Trophoblast cell (in vitro differentiated cells and primary cell): ENCODE data around the gene BCL7A.

Experiments used
- DNase-seq, 2 donors: peaks; one replicate each; pipeline ENCODE4 v3.0.0-alpha.2; 2016
- H2AFZ ChIP-seq: 2 replicates; pipeline ENCODE4 v1.6.1; 2013; ENCODE audit warnings: low read length, moderate library complexity, mild to moderate bottlenecking; ENCODE audit not compliant: insufficient read depth, poor library complexity
- H2AK5ac ChIP-seq: 2 replicates; pipeline ENCODE4 v1.6.1; 2013; ENCODE audit warnings: mild to moderate bottlenecking, low read length
- H2BK120ac ChIP-seq: 2 replicates; pipeline ENCODE4 v1.6.1; 2013; ENCODE audit warnings: low read length, mild to moderate bottlenecking, moderate library complexity; ENCODE audit not compliant: insufficient read depth, poor library complexity
- H2BK12ac ChIP-seq: 2 replicates; pipeline ENCODE4 v1.6.1; 2013; ENCODE audit warnings: mild to moderate bottlenecking, low read length, moderate library complexity
- H2BK5ac ChIP-seq: 2 replicates; pipeline ENCODE4 v1.6.1; 2013; ENCODE audit warnings: low read length, low read depth, moderate library complexity, mild to moderate bottlenecking; ENCODE audit not compliant: poor library complexity
- H3K14ac ChIP-seq: 2 replicates; pipeline ENCODE4 v1.6.1; 2013; ENCODE audit warnings: mild to moderate bottlenecking, low read length
- H3K18ac ChIP-seq: 2 replicates; pipeline ENCODE4 v1.6.1; 2013; ENCODE audit warnings: mild to moderate bottlenecking, low read length
- H3K23ac ChIP-seq: 2 replicates; pipeline ENCODE4 v1.6.1; 2013; ENCODE audit warnings: low read length
- H3K27ac ChIP-seq: 2 replicates; pipeline ENCODE4 v1.5.1; 2013; ENCODE audit warnings: low read depth, mild to moderate bottlenecking, inconsistent platforms, low read length, moderate library complexity
- H3K27me3 ChIP-seq: 2 replicates; pipeline ENCODE4 v1.6.1; 2013; ENCODE audit warnings: inconsistent platforms, mild to moderate bottlenecking, low read length, moderate library complexity; ENCODE audit not compliant: insufficient read depth
- H3K36me3 ChIP-seq, 2 experiments: 1 replicate in 1 of 2; 2 replicates in 1 of 2; pipeline ENCODE4 v1.6.1; 2013; ENCODE audit warnings: low read length in 2 of 2, mild to moderate bottlenecking in 2 of 2, moderate library complexity in 1 of 2; ENCODE audit not compliant: insufficient read depth in 2 of 2, control insufficient read depth in 1 of 2
- H3K4ac ChIP-seq: 2 replicates; pipeline ENCODE4 v1.6.1; 2013; ENCODE audit warnings: low read depth, mild to moderate bottlenecking, low read length, moderate library complexity
- H3K4me1 ChIP-seq, 2 experiments: 1 replicate in 1 of 2; 2 replicates in 1 of 2; pipeline ENCODE4 v1.6.1; 2013; ENCODE audit warnings: low read length in 2 of 2, mild to moderate bottlenecking in 2 of 2, moderate library complexity in 1 of 2; ENCODE audit not compliant: insufficient read depth in 2 of 2, control insufficient read depth in 1 of 2
- H3K4me2 ChIP-seq: 2 replicates; pipeline ENCODE4 v1.6.1; 2013; ENCODE audit warnings: inconsistent platforms, mild to moderate bottlenecking, low read length, moderate library complexity
- H3K4me3 ChIP-seq: 2 replicates; pipeline ENCODE4 v1.5.1; 2013; ENCODE audit warnings: mild to moderate bottlenecking, low read depth, low read length, inconsistent platforms
- H3K79me1 ChIP-seq: one replicate; pipeline ENCODE4 v1.6.1; 2013; ENCODE audit warnings: low read length
- H3K79me2 ChIP-seq: 2 replicates; pipeline ENCODE4 v1.6.1; 2013; ENCODE audit warnings: low read length, mild to moderate bottlenecking; ENCODE audit not compliant: control insufficient read depth, insufficient read depth, poor library complexity
- H3K9ac ChIP-seq: 2 replicates; pipeline ENCODE4 v1.6.1; 2013; ENCODE audit warnings: mild to moderate bottlenecking, low read length
- H3K9me3 ChIP-seq: 2 replicates; pipeline ENCODE4 v1.6.1; 2013; ENCODE audit warnings: low read depth, mild to moderate bottlenecking, control low read depth, inconsistent platforms, low read length; ENCODE audit not compliant: insufficient read depth
- H4K12ac ChIP-seq: 2 replicates; pipeline ENCODE4 v1.6.1; 2013; ENCODE audit warnings: low read depth, mild to moderate bottlenecking, low read length, moderate library complexity
- H4K8ac ChIP-seq: 2 replicates; pipeline ENCODE4 v1.6.1; 2013; ENCODE audit warnings: low read depth, mild to moderate bottlenecking, low read length, moderate library complexity
- H4K91ac ChIP-seq: one replicate; pipeline ENCODE4 v1.6.1; 2013; ENCODE audit warnings: low read depth, mild to moderate bottlenecking, low read length, moderate library complexity
- whole genome bisulfite sequencing: extraction: QIAGEN DNeasy Blood & Tissue Kit; methylation state at CpG from one replicate; pipeline ENCODE4 v1.1.7; 2013; ENCODE audit warnings: missing lambda C conversion rate; ENCODE audit not compliant: insufficient read length, insufficient coverage; ENCODE audit errors: extremely low coverage; 5-methylcytosine and 5-hydroxymethylcytosine counted together

Gene BCL7A

GRCh38 chr12:122046145-122046544 lies 24.5 kb downstream of the BCL7A start:
- H3K18ac ChIP-seq = no peak overlapping the region
- no CpG with 5 or more reads among the region's 7 CpGs for WGBS
- H3K36me3 ChIP-seq = peaks cover 9 to 10% of the 10 kb centered on the region in 2 experiments
- no peak overlapping the region for H2AFZ ChIP-seq
- no peak overlapping the region for H3K27ac ChIP-seq
- H3K14ac ChIP-seq = no peak overlapping the region
- H3K4me1 ChIP-seq = no peaks in the 10 kb centered on the region
- no peak overlapping the region for H3K4me3 ChIP-seq
- no peaks in the 10 kb centered on the region for H3K79me2 ChIP-seq
- no peak overlapping the region for H3K4ac ChIP-seq
- H3K9me3 ChIP-seq = peaks cover 3% of the 10 kb centered on the region
- no peak overlapping the region for H3K4me2 ChIP-seq
- no peak overlapping the region for H2BK5ac ChIP-seq
- H4K91ac ChIP-seq = no peak overlapping the region
- H4K12ac ChIP-seq = no peak overlapping the region
- H3K9ac ChIP-seq = no peak overlapping the region
- DNase-seq = no peak
- H3K79me1 ChIP-seq = no peaks in the 10 kb centered on the region
- no peak overlapping the region for H4K8ac ChIP-seq
- H3K27me3 ChIP-seq = no peaks in the 10 kb centered on the region
- H2BK12ac ChIP-seq = no peak overlapping the region
- H2AK5ac ChIP-seq = no peak overlapping the region
- H3K23ac ChIP-seq = no peak overlapping the region
- no peak overlapping the region for H2BK120ac ChIP-seq

DNA sequence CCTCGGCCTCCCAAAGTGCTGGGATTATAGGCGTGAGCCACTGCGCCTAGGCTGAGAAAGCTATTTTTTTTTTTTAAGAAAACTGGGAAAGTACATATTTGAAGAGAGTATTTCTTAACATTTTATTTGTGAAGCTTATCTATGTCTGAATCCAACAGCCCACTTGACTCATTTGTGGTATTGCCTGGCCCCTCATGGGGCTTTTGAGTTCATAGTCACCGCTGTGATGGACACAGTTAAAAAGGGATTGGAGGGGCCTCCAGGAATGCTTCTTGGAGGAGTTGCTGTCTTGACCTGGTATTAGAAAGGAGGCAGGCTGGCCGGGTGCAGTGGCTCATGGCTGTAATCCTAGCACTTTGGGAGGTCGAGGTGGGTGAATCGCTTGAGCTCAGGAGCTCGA lies 26.5 kb downstream of the BCL7A start:
- Histone ChIP-seq H4K91ac (no peak overlapping the region), H3K27ac (no peak overlapping the region), H3K18ac (no peak overlapping the region), H3K36me3 (peaks cover 9 to 10% of the 10 kb centered on the region in 2 experiments), H3K9me3 (peaks cover 3% of the 10 kb centered on the region), H3K79me1 (no peaks in the 10 kb centered on the region), H3K27me3 (no peaks in the 10 kb centered on the region), H4K12ac (no peak overlapping the region), H3K23ac (no peak overlapping the region), H2AK5ac (no peak overlapping the region), H3K4me2 (no peak overlapping the region), H2AFZ (no peak overlapping the region), H2BK5ac (no peak overlapping the region), H3K4me3 (no peak overlapping the region), H3K4ac (no peak overlapping the region), H3K9ac (no peak overlapping the region), H4K8ac (no peak overlapping the region), H3K4me1 (no peaks in the 10 kb centered on the region), H2BK12ac (no peak overlapping the region), H3K79me2 (no peaks in the 10 kb centered on the region), H3K14ac (no peak overlapping the region), H2BK120ac (no peak overlapping the region)
- no CpG with 5 or more reads among the region's 8 CpGs for WGBS
- no peak for DNase-seq

DNA sequence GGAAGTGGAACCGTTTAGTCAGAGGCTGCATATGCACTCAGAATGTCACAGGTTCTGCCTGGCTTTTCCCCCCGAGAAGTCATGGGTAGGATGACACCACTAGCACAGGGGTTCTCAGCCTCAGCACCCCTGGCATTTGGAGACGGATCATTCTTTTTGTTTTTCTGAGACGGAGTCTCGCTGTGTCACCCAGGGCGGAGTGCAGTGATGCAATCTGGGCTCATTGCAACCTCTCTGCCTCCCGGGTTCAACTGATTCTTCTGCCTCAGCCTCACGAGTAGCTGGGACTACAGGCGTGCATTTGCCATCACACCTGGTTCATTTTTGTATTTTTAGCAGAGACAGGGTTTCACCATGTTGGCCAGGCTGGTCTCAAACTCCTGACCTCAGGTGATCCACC lies 28.1 kb downstream of the BCL7A start:
- Histone ChIP-seq H3K27me3 (no peaks in the 10 kb centered on the region), H4K12ac (no peak overlapping the region), H3K9me3 (peaks cover 3% of the 10 kb centered on the region), H3K9ac (no peak overlapping the region), H3K23ac (no peak overlapping the region), H2BK120ac (no peak overlapping the region), H3K4me2 (no peak overlapping the region), H3K36me3 (peaks cover 0 to 1% of the 10 kb centered on the region in 2 experiments), H3K4me3 (no peak overlapping the region), H3K4me1 (no peaks in the 10 kb centered on the region), H3K27ac (no peak overlapping the region), H2AK5ac (no peak overlapping the region), H4K91ac (no peak overlapping the region), H3K79me1 (no peaks in the 10 kb centered on the region), H3K14ac (no peak overlapping the region), H2BK5ac (no peak overlapping the region), H2AFZ (no peak overlapping the region), H4K8ac (peak overlapping the region; percentile 53), H2BK12ac (no peak overlapping the region), H3K18ac (no peak overlapping the region), H3K4ac (no peak overlapping the region), H3K79me2 (no peaks in the 10 kb centered on the region)
- DNase-seq = no peak
- WGBS = no CpG with 5 or more reads among the region's 9 CpGs

- no peak overlapping the region for H2BK5ac ChIP-seq
- no peaks in the 10 kb centered on the region for H3K4me1 ChIP-seq
- no peak overlapping the region for H2AFZ ChIP-seq
- no peak overlapping the region for H3K23ac ChIP-seq
- peaks cover 0 to 3% of the 10 kb centered on the region in 2 experiments for H3K36me3 ChIP-seq
- no peak overlapping the region for H2AK5ac ChIP-seq
- no peak overlapping the region for H3K9ac ChIP-seq
- no peak overlapping the region for H3K4ac ChIP-seq
- WGBS = no CpG with 5 or more reads among the region's 20 CpGs
- no peak overlapping the region for H4K12ac ChIP-seq
- no peak overlapping the region for H3K18ac ChIP-seq
- no peaks in the 10 kb centered on the region for H3K79me2 ChIP-seq
- H3K4me2 ChIP-seq = no peak overlapping the region
- H3K79me1 ChIP-seq = no peaks in the 10 kb centered on the region
- no peak overlapping the region for H4K8ac ChIP-seq
- H3K14ac ChIP-seq = no peak overlapping the region
- H2BK120ac ChIP-seq = no peak overlapping the region
- no peaks in the 10 kb centered on the region for H3K27me3 ChIP-seq
- H4K91ac ChIP-seq = no peak overlapping the region
- DNase-seq = no peak
- no peak overlapping the region for H3K4me3 ChIP-seq
- peaks cover 3% of the 10 kb centered on the region for H3K9me3 ChIP-seq
- no peak overlapping the region for H2BK12ac ChIP-seq
- no peak overlapping the region for H3K27ac ChIP-seq
Observed at GRCh38 chr12:122050706-122051105, 29.0 kb downstream of the BCL7A start.
